ENCODE measurements around the gene SHB. TPM values are rescaled to one million over a fixed set of nuclear protein-coding genes. Genes with fewer than 3 reads are reported as not detected.

Gene SHB
- total RNA-seq, 2 experiments from 2014 or later, result 1.1 to 1.2 TPM

GRCh38 chr9:38039090-38039906 is 29.7 kb downstream of the SHB start:
- H3K27ac Mint-ChIP-seq, result no peak overlapping the region
- H3K27me3 Mint-ChIP-seq, result no peaks in the 10 kb centered on the region
- H3K4me1 Mint-ChIP-seq (ENCODE audit: low read depth), result no peaks in the 10 kb centered on the region
- H3K9me3 ChIP-seq (ENCODE audit: control insufficient read depth in 1 of 2, insufficient read depth in 1 of 2, low read length in 2 of 2), result no peaks in the 10 kb centered on the region
- H3K4me1 ChIP-seq (ENCODE audit: insufficient read depth, low read length), result no peaks in the 10 kb centered on the region
- TF ChIP-seq CTCF (IDR thresholded peaks at IDR 0.05), result no peak
- no peak overlapping the region for H3K4me3 ChIP-seq (ENCODE audit: low read length)
- H3K9me3 Mint-ChIP-seq, result no peaks in the 10 kb centered on the region
- no peaks in the 10 kb centered on the region for H3K36me3 Mint-ChIP-seq (ENCODE audit: low read depth)
- ChIA-PET POLR2A (no interaction called here), CTCF (no interaction called here)
- H3K4me3 Mint-ChIP-seq, result no peak overlapping the region
- H3K27ac ChIP-seq (ENCODE audit: low read depth in 1 of 2, low read length in 2 of 2), result no peak overlapping the region
- DNase-seq (no peak), ATAC-seq (ENCODE audit: poor library complexity) (no peak)
- H3K36me3 ChIP-seq (ENCODE audit: insufficient read depth, low read length), result no peaks in the 10 kb centered on the region
- intact Hi-C loops (cut with DNase I, micrococcal nuclease), result no loop called here
- no peaks in the 10 kb centered on the region for H3K27me3 ChIP-seq (ENCODE audit: control insufficient read depth in 1 of 2, insufficient read depth in 2 of 2, low read length in 2 of 2)

DNA sequence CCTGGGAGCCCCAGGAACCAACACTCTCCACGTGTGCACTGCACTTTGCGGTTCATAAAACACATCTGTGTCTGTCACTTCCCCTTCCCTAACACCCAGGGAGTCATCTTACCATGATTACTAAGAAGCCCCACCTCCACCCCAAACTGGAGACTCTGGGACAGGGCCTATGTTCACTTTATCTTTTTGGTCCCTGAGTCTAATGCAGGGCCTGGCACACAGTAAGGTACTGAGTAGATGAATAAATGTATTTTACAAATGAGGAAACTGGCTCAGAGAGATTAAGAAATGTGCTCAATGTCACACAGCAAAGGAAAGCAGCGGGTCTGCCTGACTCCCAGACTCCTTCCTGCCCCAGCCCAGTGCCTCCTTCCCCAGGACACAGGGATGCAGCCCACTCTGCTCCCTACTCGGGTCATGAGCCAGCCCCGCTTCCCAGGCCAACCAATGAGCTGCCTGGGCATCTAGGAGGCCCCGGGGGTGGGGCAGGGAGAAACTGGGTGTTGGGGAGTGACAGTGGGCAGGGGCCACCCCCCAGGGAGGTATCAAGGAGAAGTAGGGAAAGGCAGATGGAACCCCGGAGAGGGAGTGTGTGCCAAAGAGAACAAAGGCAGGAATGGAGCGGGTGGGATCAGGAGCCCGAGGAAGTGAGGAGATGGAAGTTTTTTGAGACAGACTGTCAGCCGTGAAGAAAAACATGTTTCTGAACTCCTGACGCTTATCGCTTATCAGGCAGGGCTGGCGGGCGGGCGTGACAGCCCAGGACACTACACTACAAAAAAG is 30.5 kb downstream of the SHB start:
- Mint-ChIP-seq H3K36me3 (ENCODE audit: low read depth) (no peaks in the 10 kb centered on the region), H3K9me3 (no peaks in the 10 kb centered on the region), H3K4me3 (no peak overlapping the region), H3K27me3 (no peaks in the 10 kb centered on the region), H3K27ac (no peak overlapping the region), H3K4me1 (ENCODE audit: low read depth) (no peaks in the 10 kb centered on the region)
- ChIA-PET POLR2A (no interaction called here), CTCF (no interaction called here)
- DNase-seq (peak in 2 of 14 experiments; percentile 7 to 24), ATAC-seq (ENCODE audit: poor library complexity) (no peak)
- H3K27me3 ChIP-seq (ENCODE audit: control insufficient read depth in 1 of 2, insufficient read depth in 2 of 2, low read length in 2 of 2), result no peaks in the 10 kb centered on the region
- no peak for TF ChIP-seq CTCF (IDR thresholded peaks at IDR 0.05)
- H3K4me1 ChIP-seq (ENCODE audit: insufficient read depth, low read length), result no peaks in the 10 kb centered on the region
- H3K36me3 ChIP-seq (ENCODE audit: insufficient read depth, low read length), result no peaks in the 10 kb centered on the region
- no peaks in the 10 kb centered on the region for H3K9me3 ChIP-seq (ENCODE audit: control insufficient read depth in 1 of 2, insufficient read depth in 1 of 2, low read length in 2 of 2)
- intact Hi-C loops (cut with DNase I, micrococcal nuclease), result no loop called here
- no peak overlapping the region for H3K4me3 ChIP-seq (ENCODE audit: low read length)
- no peak overlapping the region for H3K27ac ChIP-seq (ENCODE audit: low read depth in 1 of 2, low read length in 2 of 2)

DNA sequence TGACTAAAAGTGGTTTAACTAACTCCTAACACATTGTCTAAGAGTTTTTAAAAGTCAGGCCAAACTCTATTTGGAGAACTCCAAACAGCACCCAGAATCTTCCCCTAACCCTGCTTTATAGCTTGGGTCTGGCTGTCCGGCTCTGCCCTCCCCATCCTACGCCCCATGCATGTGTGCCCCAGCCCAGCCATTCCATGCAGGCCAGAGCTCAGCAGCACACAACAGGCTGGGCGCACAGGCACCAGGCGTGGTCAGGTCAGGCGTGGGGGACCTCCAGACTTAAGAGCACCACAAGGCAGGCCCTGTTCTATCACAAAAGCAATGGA is 31.1 kb downstream of the SHB start:
- Mint-ChIP-seq H3K27me3 (no peaks in the 10 kb centered on the region), H3K4me1 (ENCODE audit: low read depth) (no peaks in the 10 kb centered on the region), H3K9me3 (no peaks in the 10 kb centered on the region), H3K4me3 (no peak overlapping the region), H3K27ac (no peak overlapping the region), H3K36me3 (ENCODE audit: low read depth) (no peaks in the 10 kb centered on the region)
- ChIA-PET CTCF (no interaction called here), POLR2A (no interaction called here)
- Histone ChIP-seq H3K9me3 (ENCODE audit: control insufficient read depth in 1 of 2, insufficient read depth in 1 of 2, low read length in 2 of 2) (no peaks in the 10 kb centered on the region), H3K4me1 (ENCODE audit: insufficient read depth, low read length) (no peaks in the 10 kb centered on the region), H3K36me3 (ENCODE audit: insufficient read depth, low read length) (no peaks in the 10 kb centered on the region), H3K27ac (ENCODE audit: low read depth in 1 of 2, low read length in 2 of 2) (no peak overlapping the region), H3K4me3 (ENCODE audit: low read length) (no peak overlapping the region), H3K27me3 (ENCODE audit: control insufficient read depth in 1 of 2, insufficient read depth in 2 of 2, low read length in 2 of 2) (no peaks in the 10 kb centered on the region)
- no peak for TF ChIP-seq CTCF (IDR thresholded peaks at IDR 0.05)
- intact Hi-C loops (cut with DNase I, micrococcal nuclease), result no loop called here
- DNase-seq (no peak), ATAC-seq (ENCODE audit: poor library complexity) (no peak)
